ENCODE data around the gene SGF29.
"Not testable (repeated sequence)": the region's sequence is repeated elsewhere in the genome, so short reads cannot be mapped to it uniquely, and the experiment has no call there.

SGF29 gene

GRCh38 chr16:28596840-28597691 is 43.3 kb downstream of the SGF29 start, which contains the start of gene SULT1A2:
Gene SULT1A2, minus strand, starts transcription at chr16:28597050. Its CDS starts 1,120 bp downstream, at chr16:28595930.
- Histone ChIP-seq H3K9me3 (ENCODE audit: insufficient read depth, low read length) (no peaks in the 10 kb centered on the region), H3K27me3 (ENCODE audit: low read depth, low read length) (no peaks in the 10 kb centered on the region), H3K27ac (ENCODE audit: low read length) (no peak within 1 kb of the TSS), H3K4me3 (ENCODE audit: low read length) (no peak within 1 kb of the TSS), H3K4me2 (ENCODE audit: low read length) (no peak within 1 kb of the TSS), H4K20me1 (ENCODE audit: insufficient read depth, low read length) (no peaks in the 10 kb centered on the region), H3K9ac (ENCODE audit: low read length) (no peak within 1 kb of the TSS), H3K79me2 (ENCODE audit: low read length) (no peaks in the 10 kb centered on the region), H3K36me3 (replicated peaks; ENCODE audit: low read depth, low read length) (no peaks in the 10 kb centered on the region), H2AFZ (ENCODE audit: low read depth, low read length) (no peak within 1 kb of the TSS), H3K4me1 (ENCODE audit: low read length) (no peaks in the 10 kb centered on the region)
- no peak for TF ChIP-seq CTCF (IDR thresholded peaks at IDR 0.05; ENCODE audit: low read depth, low read length)
- TF ChIP-seq EZH2phosphoT487 (IDR thresholded peaks at IDR 0.05; ENCODE audit: low read depth), result no peak

- Histone ChIP-seq H3K27ac (ENCODE audit: low read length) (no peak overlapping the region), H3K27me3 (ENCODE audit: low read depth, low read length) (no peaks in the 10 kb centered on the region), H4K20me1 (ENCODE audit: insufficient read depth, low read length) (no peaks in the 10 kb centered on the region), H2AFZ (ENCODE audit: low read depth, low read length) (no peak overlapping the region), H3K9me3 (ENCODE audit: insufficient read depth, low read length) (no peaks in the 10 kb centered on the region), H3K4me3 (ENCODE audit: low read length) (no peak overlapping the region), H3K36me3 (replicated peaks; ENCODE audit: low read depth, low read length) (no peaks in the 10 kb centered on the region), H3K9ac (ENCODE audit: low read length) (no peak overlapping the region), H3K4me2 (ENCODE audit: low read length) (no peak overlapping the region), H3K4me1 (ENCODE audit: low read length) (no peaks in the 10 kb centered on the region), H3K79me2 (ENCODE audit: low read length) (no peaks in the 10 kb centered on the region)
- TF ChIP-seq CTCF (IDR thresholded peaks at IDR 0.05; ENCODE audit: low read depth, low read length) (no peak), EZH2phosphoT487 (IDR thresholded peaks at IDR 0.05; ENCODE audit: low read depth) (no peak)
These were observed 44.1 kb downstream of the SGF29 start for GRCh38 chr16:28597692-28598261.

- not testable (repeated sequence) for H3K9me3 ChIP-seq (ENCODE audit: insufficient read depth, low read length); H3K27ac ChIP-seq (ENCODE audit: low read length); H3K4me3 ChIP-seq (ENCODE audit: low read length); H3K4me1 ChIP-seq (ENCODE audit: low read length); H3K9ac ChIP-seq (ENCODE audit: low read length); H3K27me3 ChIP-seq (ENCODE audit: low read depth, low read length); H3K4me2 ChIP-seq (ENCODE audit: low read length); H3K79me2 ChIP-seq (ENCODE audit: low read length); H2AFZ ChIP-seq (ENCODE audit: low read depth, low read length); H3K36me3 ChIP-seq (replicated peaks; ENCODE audit: low read depth, low read length); H4K20me1 ChIP-seq (ENCODE audit: insufficient read depth, low read length)
These were observed 45.9 kb downstream of the SGF29 start for GRCh38 chr16:28599377-28600285.

- not testable (repeated sequence) for H3K27ac ChIP-seq (ENCODE audit: low read length); H3K4me3 ChIP-seq (ENCODE audit: low read length); H4K20me1 ChIP-seq (ENCODE audit: insufficient read depth, low read length); H2AFZ ChIP-seq (ENCODE audit: low read depth, low read length); H3K9ac ChIP-seq (ENCODE audit: low read length); H3K9me3 ChIP-seq (ENCODE audit: insufficient read depth, low read length); H3K27me3 ChIP-seq (ENCODE audit: low read depth, low read length); H3K4me1 ChIP-seq (ENCODE audit: low read length); H3K79me2 ChIP-seq (ENCODE audit: low read length); H3K36me3 ChIP-seq (replicated peaks; ENCODE audit: low read depth, low read length); H3K4me2 ChIP-seq (ENCODE audit: low read length)
These were observed 47.2 kb downstream of the SGF29 start for GRCh38 chr16:28600965-28601364.

- H2AFZ ChIP-seq (ENCODE audit: low read depth, low read length); H3K36me3 ChIP-seq (replicated peaks; ENCODE audit: low read depth, low read length); H3K27me3 ChIP-seq (ENCODE audit: low read depth, low read length); H3K4me3 ChIP-seq (ENCODE audit: low read length); H4K20me1 ChIP-seq (ENCODE audit: insufficient read depth, low read length); H3K9ac ChIP-seq (ENCODE audit: low read length); H3K4me1 ChIP-seq (ENCODE audit: low read length); H3K79me2 ChIP-seq (ENCODE audit: low read length); H3K9me3 ChIP-seq (ENCODE audit: insufficient read depth, low read length); H3K4me2 ChIP-seq (ENCODE audit: low read length); H3K27ac ChIP-seq (ENCODE audit: low read length): not testable (repeated sequence)
These were observed 47.9 kb downstream of the SGF29 start for GRCh38 chr16:28601589-28601988.

- not testable (repeated sequence) for H3K27ac ChIP-seq (ENCODE audit: low read length); H3K4me3 ChIP-seq (ENCODE audit: low read length); H4K20me1 ChIP-seq (ENCODE audit: insufficient read depth, low read length); H2AFZ ChIP-seq (ENCODE audit: low read depth, low read length); H3K9me3 ChIP-seq (ENCODE audit: insufficient read depth, low read length); H3K4me2 ChIP-seq (ENCODE audit: low read length); H3K36me3 ChIP-seq (replicated peaks; ENCODE audit: low read depth, low read length); H3K9ac ChIP-seq (ENCODE audit: low read length); H3K79me2 ChIP-seq (ENCODE audit: low read length); H3K27me3 ChIP-seq (ENCODE audit: low read depth, low read length); H3K4me1 ChIP-seq (ENCODE audit: low read length)
These were observed 48.3 kb downstream of the SGF29 start for GRCh38 chr16:28602062-28602461.

All from OCI-LY3 (cell line).